T47D (cell line): ENCODE data around the gene RBM12.
A peak's percentile ranks its signal among the peaks of the same experiment; 100 is the strongest.

Source experiments
- DNase-seq, 2 experiments: peaks; one replicate each; pipeline versions ENCODE4 v3.0.0 to v3.0.0-alpha.2; 2011 to 2012; ENCODE audit warnings: low read depth in 1 of 2, low spot score in 1 of 2
- JUND ChIP-seq: IDR thresholded peaks from 2 replicates; pipeline ENCODE4 v1.6.1; 2012; ENCODE audit warnings: low read depth
- in situ Hi-C: cut with HindIII; loops from 2 replicates; pipeline ENCODE4 v1.10.0; 2016; ENCODE audit warnings: low sequenced_read_pairs, low pct_unique_long_range_greater_than_20kb

RBM12 gene

DNA sequence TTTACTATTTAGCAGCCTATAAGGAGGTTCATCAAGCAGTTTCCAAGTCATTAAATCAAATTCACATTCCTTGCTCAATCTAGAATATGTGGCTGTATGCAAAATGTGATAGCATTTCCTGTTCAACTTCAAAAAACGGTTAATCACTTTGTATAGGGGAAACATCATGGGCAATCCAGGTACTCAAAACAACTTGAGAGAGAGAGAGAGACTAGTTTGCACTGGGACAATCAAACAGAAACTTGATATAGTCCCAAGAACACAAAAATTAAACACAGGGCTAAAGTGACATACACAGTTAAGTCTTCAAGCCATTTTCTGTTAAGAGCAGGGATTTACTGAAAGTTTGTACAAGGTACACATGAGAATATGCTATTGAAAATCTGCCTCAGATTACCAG, 7.4 kb downstream of the RBM12 start:
- no peak for TF ChIP-seq JUND
- no peak for DNase-seq
- in situ Hi-C loops = no loop called here

GRCh38 chr20:35654415-35654814, 10.3 kb downstream of the RBM12 start:
- DNase-seq = no peak
- no peak for TF ChIP-seq JUND
- in situ Hi-C loops = no loop called here

DNA sequence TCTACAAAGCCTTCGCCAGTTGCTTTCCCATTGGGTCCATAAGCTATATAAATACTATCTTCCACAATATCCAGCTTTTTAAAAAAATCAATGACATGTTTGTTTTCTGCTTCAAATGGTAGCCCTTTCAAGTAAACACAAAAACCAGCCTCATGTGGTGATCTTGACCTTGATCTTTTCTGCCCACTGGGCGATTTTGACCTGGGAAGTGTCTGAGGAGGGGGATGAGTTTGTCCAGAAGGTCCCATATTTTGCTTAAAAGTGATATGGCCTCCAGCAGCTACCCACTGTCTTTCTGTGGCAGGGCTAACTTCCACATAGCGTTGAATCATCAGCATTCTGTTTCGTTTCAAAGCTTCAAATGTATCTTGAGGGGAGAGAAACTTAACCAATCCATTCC, 10.8 kb downstream of the RBM12 start:
- TF ChIP-seq JUND = no peak
- in situ Hi-C loops = no loop called here
- DNase-seq = no peak

DNA sequence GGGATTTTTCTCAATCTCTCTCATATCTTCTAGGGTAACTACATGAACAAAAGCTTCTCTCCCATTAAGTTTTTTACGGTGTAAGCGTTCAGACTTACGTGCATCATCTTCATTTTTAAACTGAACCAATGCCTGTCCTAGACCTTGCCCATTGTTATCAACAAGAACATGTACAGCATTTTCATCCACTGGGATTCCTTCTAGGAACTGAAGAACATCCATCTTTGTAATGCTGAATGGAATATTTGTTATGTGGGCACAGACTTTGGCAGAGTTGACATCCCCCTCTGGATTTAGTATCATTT, 11.3 kb downstream of the RBM12 start:
- no peak for DNase-seq
- in situ Hi-C loops = no loop called here
- no peak for TF ChIP-seq JUND

DNA sequence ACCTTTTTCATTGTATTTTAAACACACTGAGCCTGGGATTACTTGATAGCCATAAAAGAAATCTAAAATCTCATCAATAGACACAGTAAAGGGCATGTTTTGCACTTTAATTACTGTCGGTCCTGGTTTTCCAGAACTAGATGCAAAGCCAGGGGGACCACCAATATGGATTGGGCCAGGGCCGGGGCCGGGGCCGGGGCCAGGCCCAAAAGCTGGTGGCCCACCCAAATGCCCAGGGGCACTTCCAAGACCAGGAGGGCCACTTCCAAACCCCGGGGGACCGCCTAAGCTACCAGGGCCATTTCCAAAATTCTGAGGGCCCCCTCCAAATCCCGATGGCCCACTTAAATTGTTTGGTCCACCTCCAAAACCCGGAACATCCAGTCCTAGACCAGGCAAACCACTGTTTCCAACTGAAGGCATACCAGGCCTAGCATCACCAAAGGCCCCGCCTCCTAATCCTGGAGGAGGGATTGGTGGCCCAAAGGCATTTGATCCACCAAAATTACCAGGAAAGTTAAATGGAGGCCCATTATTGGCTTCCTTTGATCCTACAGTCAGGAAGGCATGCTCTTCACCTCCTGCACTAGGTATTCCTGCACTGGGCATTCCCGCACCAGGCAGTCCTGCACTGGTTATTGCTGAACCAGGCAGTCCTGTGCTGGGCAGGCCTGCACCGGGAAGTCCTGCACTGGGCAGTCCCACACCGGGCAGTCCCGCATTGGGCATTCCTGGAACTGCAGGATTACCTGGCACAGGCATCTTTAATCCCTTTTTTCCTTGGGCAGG, 11.9 kb downstream of the RBM12 start:
- in situ Hi-C loops = no loop called here
- DNase-seq = no peak

GRCh38 chr20:35651958-35652357, 12.7 kb downstream of the RBM12 start:
- in situ Hi-C loops = no loop called here
- no peak for TF ChIP-seq JUND
- no peak for DNase-seq

More for the DNA sequence above, 11.9 kb downstream of the RBM12 start:
- no peak for TF ChIP-seq JUND

- in situ Hi-C loops = no loop called here
- no peak for TF ChIP-seq JUND
These were observed 14.1 kb downstream of the RBM12 start for GRCh38 chr20:35650632-35651031.

GRCh38 chr20:35648836-35649235, 15.9 kb downstream of the RBM12 start:
- in situ Hi-C loops = no loop called here
- DNase-seq = peak in 1 of 2 experiments; percentile 39
- TF ChIP-seq JUND = no peak

More at GRCh38 chr20:35650632-35651031, 14.1 kb downstream of the RBM12 start:
- no peak for DNase-seq

DNA sequence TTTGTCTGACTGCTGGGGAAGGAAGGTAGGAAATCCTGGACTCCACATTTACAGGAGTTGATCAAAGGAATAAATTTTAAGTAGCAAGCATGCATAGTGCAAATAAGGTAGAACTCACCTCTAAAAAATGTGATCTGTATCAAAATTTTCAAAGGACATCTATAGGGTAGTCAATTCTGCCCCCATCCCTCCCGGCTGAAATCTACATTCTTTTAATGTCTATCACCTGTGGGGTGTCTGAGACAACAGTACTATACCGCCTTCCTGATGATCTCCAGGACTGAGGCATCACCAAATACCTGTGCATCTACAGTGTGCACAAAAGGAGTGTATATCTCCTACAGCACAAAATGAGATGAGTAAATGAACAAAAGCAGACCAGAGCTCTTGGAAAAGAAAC, 19.9 kb downstream of the RBM12 start:
- DNase-seq = no peak
- TF ChIP-seq JUND = no peak
- in situ Hi-C loops = no loop called here

- DNase-seq = no peak
- TF ChIP-seq JUND = no peak
- in situ Hi-C loops = no loop called here
These were observed 21.7 kb downstream of the RBM12 start for GRCh38 chr20:35643045-35643444.

DNA sequence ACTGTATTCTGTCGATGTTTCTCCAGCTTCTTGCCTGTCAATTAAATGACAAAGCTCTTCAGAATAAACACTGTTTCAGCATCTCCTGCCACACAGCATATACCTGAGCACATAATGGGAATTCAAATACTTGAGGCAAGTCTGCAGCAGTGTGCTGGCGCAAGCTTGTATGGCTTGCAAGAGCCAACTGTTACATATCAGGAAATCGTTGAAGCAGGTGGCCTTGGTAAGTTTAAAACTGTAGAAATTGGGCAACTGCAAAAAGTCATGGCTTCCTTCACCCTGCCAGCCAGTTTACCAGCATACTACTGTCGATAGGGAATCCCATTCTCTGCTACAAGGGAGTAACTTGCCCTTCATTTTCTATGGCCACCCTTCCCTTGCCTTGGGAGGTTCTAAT, 23.0 kb downstream of the RBM12 start:
- in situ Hi-C loops = no loop called here

GRCh38 chr20:35640724-35641123, 24.0 kb downstream of the RBM12 start:
- TF ChIP-seq JUND = no peak
- in situ Hi-C loops = no loop called here
- DNase-seq = no peak

More for the DNA sequence above, 23.0 kb downstream of the RBM12 start:
- no peak for TF ChIP-seq JUND
- DNase-seq = no peak

DNA sequence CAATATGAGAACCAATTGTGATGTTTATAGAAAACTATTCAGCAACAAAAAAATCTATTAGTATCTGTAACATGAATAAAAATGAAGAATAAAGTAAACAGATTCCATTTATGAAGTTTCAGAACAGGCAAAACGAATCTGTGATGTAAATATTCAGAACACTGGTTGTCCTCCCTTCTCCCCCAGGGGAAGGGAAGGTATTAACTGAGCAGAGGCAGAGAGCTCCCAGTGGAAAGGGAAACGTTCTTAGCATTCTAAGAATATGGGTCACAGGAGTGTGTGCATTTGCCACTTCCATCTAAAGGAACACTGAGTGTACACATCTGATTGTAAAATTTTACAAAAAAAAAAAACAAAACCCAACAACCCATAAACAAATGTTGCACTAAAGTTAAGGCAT, 25.9 kb downstream of the RBM12 start:
- no peak for DNase-seq
- TF ChIP-seq JUND = no peak
- in situ Hi-C loops = no loop called here

DNA sequence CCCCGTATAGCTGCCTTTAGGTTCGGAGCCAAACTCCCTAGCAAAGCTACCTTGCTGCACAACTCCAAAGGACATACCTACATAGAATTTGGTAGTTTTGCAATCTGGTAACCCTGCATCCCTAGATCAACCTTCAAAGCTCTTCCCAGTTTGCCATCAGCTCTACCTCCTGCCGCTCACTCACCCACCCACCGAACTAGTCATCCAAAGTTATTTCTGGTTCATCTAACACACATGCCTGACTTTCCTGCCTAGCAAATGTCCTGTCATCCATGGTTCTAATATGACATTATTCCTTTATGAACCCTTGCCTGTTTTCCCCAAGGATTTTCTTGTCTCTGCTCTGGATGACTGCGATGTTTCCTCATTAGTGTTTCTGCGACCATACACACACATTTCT, 27.4 kb downstream of the RBM12 start:
- no peak for DNase-seq
- in situ Hi-C loops = no loop called here
- TF ChIP-seq JUND = no peak
